H1 (cell line): ENCODE measurements around the gene GALNT18. TPM values are rescaled to one million over a fixed set of nuclear protein-coding genes. Genes with fewer than 3 reads are reported as not detected.

Experiments used
- CTCF ChIA-PET: fragments of 300-600 bp; sonication (Branson Sonifier 250); formaldehyde crosslinking; loops from one replicate; lab custom pipeline; 2021; ENCODE audit not compliant: partially characterized antibody; lab: Charles Lee
- POLR2A ChIA-PET: fragments of 300-600 bp; sonication (Branson Sonifier 250); formaldehyde crosslinking; loops from one replicate; lab custom pipeline; 2021; ENCODE audit warnings: inconsistent platforms; ENCODE audit not compliant: partially characterized antibody; lab: Charles Lee
- DNase-seq, 2 experiments: peaks; one replicate each; pipeline versions ENCODE4 v3.0.0 to v3.0.0-alpha.2; 2010 to 2022; ENCODE audit warnings: low spot score in 2 of 2, low read depth in 1 of 2, mixed read lengths in 1 of 2
- FAIRE-seq: peaks from 2 replicates; lab custom pipeline; 2011; peaks lifted over from hg19 to GRCh38; lab: Jason Lieb, UNC
- H2AFZ ChIP-seq: 2 replicates; pipeline ENCODE4 v1.8.1; 2012; ENCODE audit warnings: low read length, inconsistent platforms
- H2AK5ac ChIP-seq: 2 replicates; pipeline ENCODE4 v1.6.1; 2013; ENCODE audit warnings: low read depth, low read length
- H2BK120ac ChIP-seq: replicated peaks from 2 replicates; pipeline ENCODE3; 2013; ENCODE audit warnings: low read depth, low read length, inconsistent platforms
- H2BK12ac ChIP-seq: 2 replicates; pipeline ENCODE4 v1.6.1; 2013; ENCODE audit warnings: low read depth, low read length
- H2BK15ac ChIP-seq: 2 replicates; pipeline ENCODE4 v1.6.1; 2013; ENCODE audit warnings: low read length
- H2BK20ac ChIP-seq: 2 replicates; pipeline ENCODE4 v1.6.1; 2013; ENCODE audit warnings: low read length
- H2BK5ac ChIP-seq: 2 replicates; pipeline ENCODE4 v1.6.1; 2013; ENCODE audit warnings: low read depth, low read length
- H3K14ac ChIP-seq: 2 replicates; pipeline ENCODE4 v1.6.1; 2013; ENCODE audit warnings: inconsistent platforms; ENCODE audit not compliant: insufficient read length
- H3K18ac ChIP-seq: 2 replicates; pipeline ENCODE4 v1.6.1; 2013; ENCODE audit warnings: low read length; ENCODE audit errors: extremely low read depth
- H3K23ac ChIP-seq: 2 replicates; pipeline ENCODE4 v1.6.1; 2013; ENCODE audit warnings: inconsistent platforms; ENCODE audit not compliant: insufficient read length
- H3K23me2 ChIP-seq: 2 replicates; pipeline ENCODE4 v1.6.1; 2013; ENCODE audit warnings: low read depth, low read length
- H3K27ac ChIP-seq: 2 replicates; pipeline ENCODE4 v1.6.1; 2011; ENCODE audit warnings: low read depth, low read length, inconsistent platforms
- H3K27me3 ChIP-seq, 4 experiments: replicated peaks in 1 of 4; 1 replicate in 1 of 4; 2 replicates in 3 of 4; pipeline versions ENCODE4 v1.6.1 to v1.8.1; 2011 to 2013; ENCODE audit warnings: low read length in 3 of 4, mild to moderate bottlenecking in 3 of 4, inconsistent platforms in 2 of 4, mixed read lengths in 2 of 4, moderate library complexity in 1 of 4; ENCODE audit not compliant: control insufficient read depth in 3 of 4, insufficient read depth in 3 of 4; ENCODE audit errors: extremely low read depth in 1 of 4
- H3K36me3 ChIP-seq, 4 experiments: 2 replicates each; pipeline versions ENCODE4 v1.6.1 to v1.8.1; 2011 to 2013; ENCODE audit warnings: mild to moderate bottlenecking in 4 of 4, low read length in 3 of 4, moderate library complexity in 2 of 4, control low read depth in 1 of 4, inconsistent platforms in 1 of 4; ENCODE audit not compliant: insufficient read depth in 4 of 4, control insufficient read depth in 2 of 4
- H3K4ac ChIP-seq: replicated peaks from 2 replicates; pipeline ENCODE3; 2013; ENCODE audit warnings: low read length, low read depth, mixed read lengths, inconsistent platforms; ENCODE audit not compliant: insufficient read length
- H3K4me1 ChIP-seq, 4 experiments: replicated peaks in 1 of 4; 1 replicate in 1 of 4; 2 replicates in 3 of 4; pipeline versions ENCODE4 v1.6.1 to v1.8.1; 2011 to 2013; ENCODE audit warnings: low read length in 3 of 4, inconsistent platforms in 2 of 4, mixed read lengths in 1 of 4; ENCODE audit not compliant: insufficient read depth in 4 of 4, control insufficient read depth in 3 of 4
- H3K4me2 ChIP-seq, 2 experiments: 2 replicates each; pipeline versions ENCODE4 v1.6.1 to v1.8.1; 2011 to 2013; ENCODE audit warnings: low read depth in 2 of 2, low read length in 2 of 2, control low read depth in 1 of 2, inconsistent platforms in 1 of 2, mild to moderate bottlenecking in 1 of 2; ENCODE audit not compliant: insufficient read depth in 1 of 2
- H3K4me3 ChIP-seq, 4 experiments: fragments of 200-600, 300-600 bp in 1 of 4; sonication (generic), shearing (Covaris generic), sonication (Bioruptor Twin) in 1 of 4; 2 replicates each; pipeline versions ENCODE4 v1.5.1 to v1.8.1; 2011 to 2016; ENCODE audit warnings: low read length in 4 of 4, low read depth in 3 of 4, control low read depth in 2 of 4, inconsistent platforms in 2 of 4, mild to moderate bottlenecking in 2 of 4, mixed read lengths in 1 of 4, moderate library complexity in 1 of 4; ENCODE audit not compliant: insufficient read depth in 2 of 4; ENCODE audit errors: extremely low read depth in 1 of 4
- H3K56ac ChIP-seq: replicated peaks from 2 replicates; pipeline ENCODE3; 2013; ENCODE audit warnings: low read depth, mild to moderate bottlenecking, mixed read lengths, low read length, inconsistent platforms; ENCODE audit not compliant: insufficient read length
- H3K79me1 ChIP-seq: 2 replicates; pipeline ENCODE4 v1.6.1; 2013; ENCODE audit warnings: low read depth, low read length, control low read depth
- H3K79me2 ChIP-seq, 2 experiments: 2 replicates each; pipeline versions ENCODE4 v1.6.1 to v1.8.1; 2012 to 2013; ENCODE audit warnings: low read length in 2 of 2, mild to moderate bottlenecking in 2 of 2, inconsistent platforms in 1 of 2; ENCODE audit not compliant: insufficient read depth in 2 of 2, control insufficient read depth in 1 of 2
- H3K9ac ChIP-seq, 4 experiments: replicated peaks in 1 of 4; 1 replicate in 1 of 4; 2 replicates in 3 of 4; pipeline versions ENCODE4 v1.6.1 to v1.8.1; 2011 to 2013; ENCODE audit warnings: low read depth in 3 of 4, low read length in 3 of 4, control low read depth in 2 of 4, mild to moderate bottlenecking in 2 of 4, moderate library complexity in 2 of 4, inconsistent platforms in 1 of 4; ENCODE audit errors: extremely low read depth in 1 of 4
- H3K9me3 ChIP-seq, 2 experiments: 2 replicates each; pipeline versions ENCODE4 v1.6.1 to v1.8.1; 2012 to 2013; ENCODE audit warnings: mild to moderate bottlenecking in 2 of 2, moderate library complexity in 2 of 2, control low read depth in 1 of 2, inconsistent platforms in 1 of 2, low read depth in 1 of 2, low read length in 1 of 2, mixed read lengths in 1 of 2; ENCODE audit not compliant: insufficient read depth in 2 of 2
- H4K20me1 ChIP-seq, 2 experiments: replicated peaks in 1 of 2; 2 replicates each; pipeline versions ENCODE3 to v1.8.1; 2011 to 2013; ENCODE audit warnings: inconsistent platforms in 2 of 2, low read length in 2 of 2, mild to moderate bottlenecking in 1 of 2; ENCODE audit not compliant: insufficient read depth in 2 of 2, control insufficient read depth in 1 of 2
- H4K5ac ChIP-seq: 2 replicates; pipeline ENCODE4 v1.6.1; 2013; ENCODE audit warnings: low read length, low read depth, mixed read lengths, inconsistent platforms; ENCODE audit not compliant: insufficient read length
- H4K8ac ChIP-seq: 2 replicates; pipeline ENCODE4 v1.8.0; 2013; ENCODE audit warnings: mild to moderate bottlenecking, moderate library complexity, low read length, inconsistent platforms; ENCODE audit not compliant: insufficient read depth; ENCODE audit errors: extremely low read depth
- H4K91ac ChIP-seq: replicated peaks from 2 replicates; pipeline ENCODE3; 2013; ENCODE audit warnings: low read length, mixed read lengths, inconsistent platforms; ENCODE audit not compliant: insufficient read length
- WGBS, 2 experiments: shearing (Covaris generic) in 1 of 2; methylation state at CpG; one replicate each; pipeline versions ENCODE4 v1.1.6 to v1.1.7; 2013 to 2015; ENCODE audit warnings: low lambda C conversion rate in 2 of 2, mixed read lengths in 2 of 2, inconsistent platforms in 1 of 2, low coverage in 1 of 2, missing lambda C conversion rate in 1 of 2; ENCODE audit not compliant: insufficient replicate concordance in 2 of 2, insufficient coverage in 1 of 2, insufficient read length in 1 of 2; ENCODE audit errors: extremely low coverage in 1 of 2, missing lambda C conversion rate in 1 of 2; 5-methylcytosine and 5-hydroxymethylcytosine counted together
- polyA plus RNA-seq, 7 experiments: library from polyadenylated mRNA; depleted of rRNA in 3 of 7; stranded (reverse) in 5 of 7; unstranded in 2 of 7; fragments of >200 nt in 5 of 7; fragments of 200-250 nt in 2 of 7; gene quantifications; 1 replicate in 5 of 7; 2 replicates in 1 of 7; 4 replicates in 1 of 7; pipeline versions ENCODE4 v1.2.1 to v1.2.3, GENCODE V29; 2011 to 2013; ENCODE audit warnings: missing spikeins in 2 of 7, mixed read lengths in 2 of 7
- total RNA-seq: library from RNA; stranded (reverse); fragmentation: NEBNext Ultra II Directional; extraction: Animal tissue kit (Norgen Biotek cat#: 25700); gene quantifications from 2 replicates; pipeline ENCODE4 v1.2.1, GENCODE V29; 2021
- TF ChIP-seq, protein P1 (sequence below): IDR thresholded peaks from 2 replicates; pipeline ENCODE4 v1.6.1; 2012; ENCODE audit warnings: inconsistent platforms

Gene GALNT18
- total and polyA plus RNA-seq, 2 of the 8 experiments (the other 6 are each of a cell fraction or from before 2014, with no cell fraction given) = 6.0 to 9.4 TPM

DNA sequence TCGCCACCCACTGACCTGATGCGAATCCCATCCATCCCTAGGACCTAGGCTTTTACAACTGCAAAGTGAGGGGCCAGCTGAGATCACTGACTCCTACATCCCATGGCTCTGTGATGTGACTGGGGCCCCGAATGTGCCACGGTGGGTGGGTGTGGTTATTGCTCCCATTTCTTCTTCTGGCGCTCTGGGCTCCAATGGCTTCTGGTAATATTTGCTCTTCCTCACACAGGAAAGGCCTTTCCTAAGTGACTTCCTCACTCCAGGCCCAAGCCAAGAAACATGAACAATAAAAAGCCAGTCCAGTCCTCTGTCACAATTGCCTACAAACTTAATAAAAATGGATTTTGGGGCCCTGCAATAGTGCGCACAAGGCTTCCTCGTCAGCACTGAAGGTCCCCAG, 78.1 kb downstream of the GALNT18 start:
- Histone ChIP-seq H3K4me3 (no peak overlapping the region), H3K14ac (no peak overlapping the region)
- POLR2A ChIA-PET = no interaction called here
- TF ChIP-seq, protein P1, sequence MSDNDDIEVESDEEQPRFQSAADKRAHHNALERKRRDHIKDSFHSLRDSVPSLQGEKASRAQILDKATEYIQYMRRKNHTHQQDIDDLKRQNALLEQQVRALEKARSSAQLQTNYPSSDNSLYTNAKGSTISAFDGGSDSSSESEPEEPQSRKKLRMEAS = no peak

More for the DNA sequence above, 78.1 kb downstream of the GALNT18 start:
- WGBS, 2 experiments = 92% methylated on average over 6 of the region's 7 CpGs; no CpG with 5 or more reads in 1 of the 2 experiments
- Histone ChIP-seq H2BK15ac (no peak overlapping the region), H3K9me3 (no peaks in the 10 kb centered on the region), H4K20me1 (peaks cover 0 to 4% of the 10 kb centered on the region in 2 experiments), H3K27ac (no peak overlapping the region), H2BK120ac (no peak overlapping the region), H3K18ac (no peak overlapping the region), H3K23ac (no peak overlapping the region), H3K9ac (no peak overlapping the region), H3K4me1 (peaks cover 4 to 15% (median 8%) of the 10 kb centered on the region in 4 experiments; a peak in 6 of 7 replicates), H3K23me2 (no peaks in the 10 kb centered on the region), H3K56ac (no peak overlapping the region), H2BK12ac (no peak overlapping the region), H3K79me1 (no peaks in the 10 kb centered on the region), H2BK20ac (no peak overlapping the region), H3K4ac (no peak overlapping the region), H2AFZ (no peak overlapping the region), H4K91ac (no peak overlapping the region), H3K4me2 (no peak overlapping the region), H2AK5ac (no peak overlapping the region), H3K27me3 (no peaks in the 10 kb centered on the region), H4K8ac (no peak overlapping the region), H3K36me3 (no peaks in the 10 kb centered on the region), H2BK5ac (no peak overlapping the region), H3K79me2 (no peaks in the 10 kb centered on the region), H4K5ac (no peak overlapping the region)
- DNase-seq = no peak
- no peak for FAIRE-seq
- CTCF ChIA-PET = no interaction called here
